CD1c-positive myeloid dendritic cell (primary cell): ENCODE results near the gene TRPC3.
A peak's percentile ranks its signal among the peaks of the same experiment; 100 is the strongest.

Experiments
- DNase-seq: peaks from one replicate; pipeline ENCODE4 v3.0.0-alpha.2; 2016; ENCODE audit errors: extremely low spot score

TRPC3 gene

GRCh38 chr4:121951521-121952110, at the start of gene TRPC3:
Gene TRPC3 (minus strand): TSS chr4:121952060. CDS start chr4:121951680, 380 bp downstream.
- peak; percentile 34 for DNase-seq

- DNase-seq: no peak
These were observed 49.0 kb upstream of the TRPC3 start for GRCh38 chr4:122000849-122001248.

DNA sequence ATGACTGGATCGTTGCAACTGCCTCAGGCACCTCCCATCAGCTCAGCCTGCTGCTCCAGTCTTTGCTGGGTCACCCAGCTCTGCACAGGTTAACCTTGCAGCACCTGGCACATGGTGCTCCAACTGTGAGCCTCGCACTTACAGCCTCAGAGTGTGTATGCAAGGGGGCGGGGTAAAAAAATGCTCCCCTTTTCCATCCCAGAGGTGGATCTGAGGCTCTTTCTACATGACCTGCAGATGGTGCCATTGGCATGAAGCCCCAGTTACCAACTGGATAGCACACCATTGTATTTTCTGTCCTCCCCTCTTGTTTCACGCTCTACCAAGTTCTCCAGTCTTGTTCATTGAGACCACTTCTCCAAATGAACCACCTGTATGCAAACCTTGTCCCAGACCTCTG, 46.2 kb upstream of the TRPC3 start:
- no peak for DNase-seq

DNA sequence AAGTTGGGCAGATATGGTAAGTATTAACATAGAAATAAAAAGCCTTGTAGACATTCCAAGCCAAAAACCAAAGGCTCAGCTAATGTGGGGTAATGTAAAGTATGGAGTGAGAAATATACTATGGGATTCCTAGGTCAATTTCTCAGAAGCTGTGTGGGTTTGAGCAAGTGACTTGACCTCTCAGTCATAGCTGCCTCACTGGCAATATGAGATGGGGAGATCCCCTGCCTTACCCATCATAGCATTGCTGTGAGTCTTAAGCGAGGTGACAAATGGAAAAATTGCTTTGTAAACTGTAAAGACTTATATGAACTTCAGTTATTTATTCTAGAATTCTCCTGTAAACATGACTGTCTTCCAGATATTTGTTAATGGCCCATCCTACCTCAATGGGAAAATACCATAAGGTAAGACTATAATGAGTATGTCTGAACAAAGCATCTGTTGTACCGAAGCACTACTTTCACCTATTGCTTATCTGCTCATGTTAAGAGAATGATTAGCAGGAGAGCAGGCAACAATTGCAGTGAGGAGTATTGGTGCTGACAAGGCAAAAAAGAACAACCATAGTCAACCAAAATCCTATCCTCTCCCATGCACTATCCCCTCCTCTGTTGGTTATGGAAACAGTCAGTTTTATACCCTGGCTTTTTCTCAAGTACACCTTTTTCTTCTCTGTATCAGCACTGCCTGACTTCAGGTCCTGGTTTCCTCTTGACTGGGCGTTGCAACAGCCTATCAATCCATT, 44.1 kb upstream of the TRPC3 start:
- no peak for DNase-seq

- no peak for DNase-seq
These were observed 40.1 kb upstream of the TRPC3 start for GRCh38 chr4:121991968-121992367.

GRCh38 chr4:121990489-121990888, 38.6 kb upstream of the TRPC3 start:
- no peak for DNase-seq

DNA sequence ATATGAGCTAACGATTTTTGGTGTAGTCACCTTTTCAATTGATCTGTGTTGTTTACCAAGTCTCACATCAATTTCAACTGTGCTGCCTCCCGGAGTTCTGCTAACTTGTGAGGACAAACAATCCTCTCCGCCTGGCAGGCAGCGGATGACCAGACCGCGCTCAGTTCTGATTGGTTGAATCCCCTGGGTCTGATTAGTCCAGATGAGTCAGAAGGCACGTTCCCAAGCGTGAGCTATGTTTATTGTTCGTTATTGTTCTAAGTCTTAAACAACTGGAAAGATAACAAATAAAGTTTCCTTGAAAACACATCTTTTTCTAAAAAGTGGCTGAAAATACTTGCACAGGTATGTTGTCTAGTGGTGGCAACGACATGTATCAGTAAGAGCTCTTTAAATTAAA, 37.9 kb upstream of the TRPC3 start:
- no peak for DNase-seq

DNA sequence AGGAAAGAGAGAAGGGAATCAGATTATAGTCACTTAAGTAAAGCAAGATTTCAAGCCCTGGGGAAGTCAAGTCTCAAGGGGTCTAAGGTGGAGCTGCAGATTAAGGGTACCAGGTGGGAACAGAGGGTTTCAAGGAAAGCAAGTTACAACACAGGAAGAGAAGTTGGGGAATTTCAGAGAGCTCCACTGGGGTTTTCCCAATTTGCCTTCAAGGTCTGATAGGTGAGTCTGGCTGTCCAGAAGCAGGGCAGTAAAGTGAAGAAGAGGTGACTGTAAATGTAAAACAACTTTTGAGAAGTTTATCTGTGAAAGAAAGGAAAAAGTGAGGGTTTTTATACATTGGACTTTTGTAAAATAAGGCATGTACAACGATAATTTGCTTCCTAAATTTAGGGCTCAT, 37.1 kb upstream of the TRPC3 start:
- no peak for DNase-seq

- no peak for DNase-seq
These were observed 28.8 kb upstream of the TRPC3 start for GRCh38 chr4:121980643-121981042.

DNA sequence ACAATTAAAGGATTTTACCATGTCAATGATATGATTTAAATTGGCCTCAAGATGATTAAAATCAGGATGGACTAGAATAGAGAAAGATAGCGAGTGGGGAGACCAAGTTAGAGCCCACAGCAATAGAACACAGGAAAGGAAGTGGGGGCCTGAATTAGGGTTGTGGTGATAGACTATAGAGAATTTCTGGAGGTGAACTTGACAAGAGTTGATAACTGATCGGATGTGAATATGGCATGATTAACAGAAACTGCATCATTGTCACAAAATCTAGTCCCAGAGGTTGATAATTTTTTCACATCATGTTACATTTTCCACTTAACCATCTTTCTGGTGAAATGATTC, 26.3 kb upstream of the TRPC3 start:
- DNase-seq: no peak

GRCh38 chr4:121977251-121978171, 25.7 kb upstream of the TRPC3 start:
- DNase-seq: peak; percentile 3

- no peak for DNase-seq
These were observed 23.9 kb upstream of the TRPC3 start for GRCh38 chr4:121975784-121976183.

GRCh38 chr4:121973816-121974215, 22.0 kb upstream of the TRPC3 start:
- no peak for DNase-seq

DNA sequence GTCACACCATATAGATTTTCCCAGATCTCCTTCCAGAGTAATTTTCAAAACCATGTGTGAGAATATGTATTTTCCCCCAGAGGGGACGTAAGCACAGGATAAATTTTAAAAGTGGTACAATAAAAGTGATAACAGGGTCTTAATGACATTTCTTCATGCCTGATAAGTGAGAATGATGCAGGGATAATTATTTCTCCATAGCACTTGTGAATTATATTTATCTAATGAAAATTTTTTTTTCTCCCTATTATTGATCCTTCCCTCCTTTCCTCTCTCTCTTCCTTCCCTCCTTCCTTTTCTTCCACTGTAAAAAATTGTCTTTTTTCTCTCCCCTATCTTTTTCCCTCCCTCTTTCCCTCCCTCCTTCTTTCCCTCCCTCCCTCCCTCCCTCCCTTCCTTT, 17.0 kb upstream of the TRPC3 start:
- no peak for DNase-seq

- no peak for DNase-seq
These were observed 13.1 kb upstream of the TRPC3 start for GRCh38 chr4:121964958-121965357.

DNA sequence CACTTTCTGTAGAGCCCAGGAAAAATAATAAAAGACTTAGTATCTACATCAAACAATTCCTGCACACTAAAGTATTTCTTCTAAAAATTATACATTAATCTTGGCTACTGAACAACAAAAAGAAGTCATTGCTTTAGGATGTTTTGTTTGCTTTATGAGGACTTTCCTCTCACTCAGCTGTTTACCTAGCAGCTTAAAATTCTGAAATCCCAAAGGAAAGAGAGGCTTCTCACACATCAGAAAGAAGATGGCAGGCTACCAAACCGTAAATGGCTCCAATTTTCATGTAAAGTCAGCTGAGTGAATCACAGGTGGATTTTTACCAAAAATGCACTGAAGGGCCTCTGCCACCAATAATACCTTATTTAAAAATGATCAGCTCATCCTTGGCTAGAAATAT, 9.0 kb upstream of the TRPC3 start:
- DNase-seq: no peak

- DNase-seq: no peak
These were observed 6.9 kb upstream of the TRPC3 start for GRCh38 chr4:121958777-121959176.

DNA sequence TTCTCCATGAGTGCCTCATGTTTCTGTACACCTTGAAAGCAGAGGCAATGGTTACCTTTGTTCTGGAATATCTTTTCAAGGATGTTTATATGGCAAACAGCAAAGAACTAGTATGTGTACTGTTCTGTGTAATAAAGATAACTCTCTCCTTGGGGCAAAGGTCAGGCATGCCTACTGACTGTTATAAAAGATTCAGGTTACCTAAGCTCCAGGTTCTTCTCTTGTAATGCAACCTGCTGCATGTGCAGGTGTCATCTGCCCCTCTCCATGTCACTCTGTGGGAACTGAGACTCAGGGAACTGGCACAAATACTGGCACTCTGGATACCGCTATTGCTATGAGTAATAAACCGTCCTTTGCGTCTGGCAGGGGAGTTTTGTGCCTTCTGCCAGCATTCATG, 5.4 kb upstream of the TRPC3 start:
- DNase-seq: no peak

- no peak for DNase-seq
These were observed 2.0 kb upstream of the TRPC3 start for GRCh38 chr4:121953860-121954259.

GRCh38 chr4:121952290-121952689, 430 bp upstream of the TRPC3 start:
- no peak for DNase-seq

DNA sequence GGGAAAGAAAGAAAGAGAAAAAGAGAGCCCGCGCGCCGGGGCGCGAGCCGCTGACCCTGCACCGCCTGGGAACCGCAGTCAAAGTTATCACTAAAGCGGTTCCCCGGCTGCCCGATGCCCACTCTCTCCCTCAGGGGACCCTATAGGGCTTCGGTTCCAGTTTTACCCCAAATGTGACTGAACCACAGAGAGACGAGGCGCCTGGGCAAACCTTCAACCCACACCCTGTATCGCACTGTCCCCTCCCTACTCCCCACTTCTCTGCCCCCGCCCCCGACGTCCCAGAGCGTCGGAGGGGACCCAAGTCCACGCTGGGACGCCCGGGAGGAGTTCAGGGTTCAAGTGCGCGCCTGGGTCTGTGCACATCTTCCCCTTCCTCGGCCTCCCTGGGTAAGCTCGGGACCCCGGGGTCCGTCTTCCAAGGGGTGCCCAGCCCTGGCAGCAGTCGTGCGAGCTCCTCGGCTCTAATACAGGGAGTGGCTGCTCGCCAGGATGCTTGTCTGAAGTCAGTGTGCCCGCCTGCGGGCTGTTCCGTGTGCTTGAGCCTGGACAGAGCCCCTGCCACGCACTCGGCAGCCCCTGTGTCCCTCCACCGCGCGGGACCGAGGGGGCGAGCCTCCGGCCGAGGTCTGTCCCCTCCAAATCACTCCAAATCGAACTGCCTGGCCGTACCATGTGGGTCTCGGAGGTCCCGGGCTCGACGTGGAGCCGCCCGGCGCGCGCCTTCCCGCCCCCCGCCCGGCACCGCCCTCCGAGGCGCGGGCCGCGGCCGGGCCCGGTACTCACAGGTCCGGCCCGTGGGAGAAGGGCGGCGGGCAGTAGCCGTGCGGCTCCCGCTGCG, 960 bp downstream of the TRPC3 start:
- no peak for DNase-seq

DNA sequence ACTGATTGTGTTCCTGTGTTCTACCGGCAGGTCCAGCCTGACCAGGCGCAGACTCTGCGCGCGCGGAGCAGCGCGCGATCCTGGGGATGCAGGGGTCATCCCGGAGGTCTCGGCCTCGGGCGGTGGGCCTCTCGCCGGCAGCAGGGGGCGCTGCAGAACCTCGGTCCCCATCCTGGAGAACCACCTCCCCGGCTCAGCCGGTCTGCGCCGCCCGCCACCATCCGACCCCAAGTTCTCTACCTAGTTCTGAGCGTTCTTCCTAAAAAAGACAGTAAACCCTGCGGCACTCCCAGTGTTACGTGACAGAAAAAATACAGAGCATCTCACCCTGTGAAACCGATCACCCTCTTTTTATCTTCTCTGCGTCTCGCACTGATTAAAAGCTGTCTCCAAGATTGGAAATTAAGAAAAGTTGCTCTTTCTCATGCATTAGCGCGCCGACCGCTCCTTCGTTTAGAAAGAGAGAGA, 1.6 kb downstream of the TRPC3 start:
- peak; percentile 51 for DNase-seq
